HG02884 (cell line): Measurements from ENCODE around the gene NEUROD6.

Experiments used
- ATAC-seq: cut with Tn5 transposase; IDR thresholded peaks from one replicate; pipeline ENCODE4 v1.9.1; 2021; ENCODE audit warnings: mild to moderate bottlenecking, moderate library complexity; ENCODE audit not compliant: unreplicated experiment

Gene NEUROD6

GRCh38 chr7:31340603-31341002 lies at the start of gene NEUROD6:
NEUROD6 (minus strand) TSS chr7:31340726; CDS start chr7:31339268, 1,458 bp downstream.
- ATAC-seq = no peak

GRCh38 chr7:31384466-31384865 lies 43.9 kb upstream of the NEUROD6 start:
- no peak for ATAC-seq

DNA sequence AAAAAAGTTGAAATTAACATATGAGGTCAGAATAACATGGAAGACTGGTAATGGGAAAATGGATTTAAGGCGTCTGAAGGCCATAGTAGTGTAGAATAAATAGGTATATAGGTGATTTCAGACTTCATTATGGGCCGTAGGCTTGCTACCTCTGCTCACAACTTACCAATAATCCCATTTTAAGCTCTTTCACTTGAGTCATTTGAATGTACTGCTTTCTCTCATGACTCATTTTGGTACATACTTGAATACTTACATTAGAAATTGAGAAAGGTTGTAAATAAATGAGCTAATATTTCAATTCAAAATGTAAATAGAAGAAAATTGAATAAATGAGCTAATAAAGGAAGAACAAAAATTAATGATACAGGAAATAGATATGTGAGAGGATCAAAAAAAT lies 42.2 kb upstream of the NEUROD6 start:
- ATAC-seq = no peak

GRCh38 chr7:31373337-31374289 lies 33.1 kb upstream of the NEUROD6 start:
- ATAC-seq = peak; percentile 83

- ATAC-seq = no peak
These were observed 31.9 kb upstream of the NEUROD6 start for GRCh38 chr7:31372231-31372959.

GRCh38 chr7:31371621-31372020 lies 31.1 kb upstream of the NEUROD6 start:
- no peak for ATAC-seq

DNA sequence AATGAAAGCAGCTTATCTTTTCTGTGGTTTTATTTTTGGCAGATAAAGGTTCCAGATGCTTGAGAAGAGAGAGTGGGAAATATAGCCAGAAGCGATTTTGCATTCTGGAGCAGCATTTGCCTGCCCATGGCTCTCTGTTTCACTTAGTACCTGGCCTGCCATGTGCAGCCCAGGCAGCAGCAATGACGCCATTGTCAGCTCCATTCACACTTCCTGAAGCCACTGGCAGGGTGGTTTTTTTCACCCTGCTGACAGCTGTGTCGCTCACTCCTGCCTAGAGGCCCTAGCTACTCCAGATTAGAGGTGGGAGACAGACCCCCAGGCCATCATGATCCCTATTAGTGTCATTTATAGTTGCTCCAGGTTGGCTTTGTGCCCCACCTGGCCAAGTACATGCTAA lies 30.1 kb upstream of the NEUROD6 start:
- ATAC-seq = no peak

GRCh38 chr7:31368620-31369019 lies 28.1 kb upstream of the NEUROD6 start:
- no peak for ATAC-seq

DNA sequence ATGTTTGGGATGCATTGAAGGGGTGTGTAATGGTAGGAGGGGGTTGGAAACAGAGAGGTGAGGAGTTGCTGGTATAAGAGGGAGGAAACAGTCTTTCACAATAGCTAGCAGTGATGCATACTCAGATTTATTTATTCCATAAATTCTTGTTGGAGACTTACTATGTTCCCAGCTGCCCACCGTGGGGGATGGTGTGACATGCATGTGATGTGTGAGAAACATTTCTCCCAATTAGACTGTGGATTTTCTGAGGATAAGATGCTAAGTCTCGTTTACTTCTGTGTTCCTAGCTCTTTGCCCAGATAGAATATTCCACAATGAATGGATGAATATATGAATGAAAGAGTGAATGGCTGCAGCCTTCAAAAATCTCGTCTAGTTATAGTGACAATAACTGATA lies 23.0 kb upstream of the NEUROD6 start:
- no peak for ATAC-seq

DNA sequence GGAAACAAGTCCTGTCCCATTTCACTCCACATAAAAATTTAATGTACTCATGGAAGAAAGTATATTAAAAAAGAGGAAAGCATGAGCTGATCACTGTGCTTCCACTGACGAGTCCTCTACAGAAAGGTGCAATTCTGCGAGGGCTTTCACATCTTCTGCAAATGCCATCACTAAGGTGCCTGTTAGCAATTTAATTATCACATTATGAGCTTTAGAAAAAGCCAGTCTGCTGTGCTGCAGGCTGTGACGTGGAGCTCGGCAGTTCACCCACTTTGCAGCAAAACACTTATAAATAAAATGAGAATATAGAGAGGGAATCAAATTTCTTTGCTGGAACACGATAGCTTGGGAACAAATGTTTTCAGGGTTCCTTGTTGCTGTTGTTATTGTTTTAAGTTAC lies 22.5 kb upstream of the NEUROD6 start:
- no peak for ATAC-seq

DNA sequence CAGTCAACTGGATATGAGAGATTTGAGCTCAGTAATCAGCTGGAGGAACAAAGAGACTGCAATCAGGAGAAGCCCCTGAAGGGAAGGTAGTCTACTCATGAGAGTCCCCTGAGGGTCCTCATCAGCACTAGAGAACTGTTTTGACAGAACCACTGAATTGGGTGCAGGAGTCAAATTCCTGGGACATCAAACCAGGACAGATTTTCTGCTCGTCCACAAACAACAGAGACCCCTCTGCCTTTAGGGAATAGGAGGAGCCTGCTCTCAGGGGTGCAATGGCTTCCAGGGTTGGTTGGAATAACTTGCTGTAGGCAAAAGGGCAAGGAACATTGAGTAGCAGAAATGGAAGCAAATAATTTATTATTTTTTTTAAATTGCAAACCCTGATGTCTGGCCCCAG lies 21.9 kb upstream of the NEUROD6 start:
- no peak for ATAC-seq

DNA sequence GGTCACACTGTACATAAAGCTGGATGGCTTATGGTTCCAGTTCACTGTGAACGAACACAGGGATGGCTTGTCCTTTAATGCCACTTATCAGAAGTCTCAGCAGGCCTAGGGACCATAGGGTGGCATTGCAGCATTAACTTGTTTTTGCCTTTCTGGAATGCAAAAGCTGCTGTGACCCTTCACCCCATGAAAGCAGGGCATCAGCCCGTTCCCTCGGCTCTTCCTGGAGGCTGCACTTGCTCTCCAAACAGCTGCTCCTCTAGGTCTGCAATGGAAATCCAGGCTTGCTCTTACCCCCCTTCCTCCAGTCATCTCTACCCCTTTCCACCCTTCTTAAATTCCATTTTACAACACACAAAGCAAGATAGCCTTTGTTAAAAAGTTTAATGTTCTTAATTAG lies 17.9 kb upstream of the NEUROD6 start:
- ATAC-seq = no peak

DNA sequence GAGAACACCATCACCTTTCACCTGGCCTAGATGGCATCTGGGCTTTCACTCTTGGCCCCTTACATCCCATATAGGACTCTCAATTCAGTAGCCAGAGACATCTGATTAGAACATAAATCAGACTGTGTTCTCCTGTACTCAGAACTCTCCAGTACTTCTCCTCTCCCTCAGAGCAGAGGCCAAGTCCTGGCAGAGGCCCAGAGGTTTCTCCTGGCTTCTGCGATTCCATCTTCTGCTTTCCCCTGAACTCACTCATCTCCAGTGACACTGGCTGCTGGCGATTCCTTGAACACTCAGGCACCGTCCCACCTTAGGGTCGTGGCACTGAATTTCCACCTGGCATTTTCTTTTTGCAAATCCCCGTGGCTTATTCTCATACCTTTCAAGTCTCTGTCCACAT lies 4.9 kb upstream of the NEUROD6 start:
- ATAC-seq = no peak

DNA sequence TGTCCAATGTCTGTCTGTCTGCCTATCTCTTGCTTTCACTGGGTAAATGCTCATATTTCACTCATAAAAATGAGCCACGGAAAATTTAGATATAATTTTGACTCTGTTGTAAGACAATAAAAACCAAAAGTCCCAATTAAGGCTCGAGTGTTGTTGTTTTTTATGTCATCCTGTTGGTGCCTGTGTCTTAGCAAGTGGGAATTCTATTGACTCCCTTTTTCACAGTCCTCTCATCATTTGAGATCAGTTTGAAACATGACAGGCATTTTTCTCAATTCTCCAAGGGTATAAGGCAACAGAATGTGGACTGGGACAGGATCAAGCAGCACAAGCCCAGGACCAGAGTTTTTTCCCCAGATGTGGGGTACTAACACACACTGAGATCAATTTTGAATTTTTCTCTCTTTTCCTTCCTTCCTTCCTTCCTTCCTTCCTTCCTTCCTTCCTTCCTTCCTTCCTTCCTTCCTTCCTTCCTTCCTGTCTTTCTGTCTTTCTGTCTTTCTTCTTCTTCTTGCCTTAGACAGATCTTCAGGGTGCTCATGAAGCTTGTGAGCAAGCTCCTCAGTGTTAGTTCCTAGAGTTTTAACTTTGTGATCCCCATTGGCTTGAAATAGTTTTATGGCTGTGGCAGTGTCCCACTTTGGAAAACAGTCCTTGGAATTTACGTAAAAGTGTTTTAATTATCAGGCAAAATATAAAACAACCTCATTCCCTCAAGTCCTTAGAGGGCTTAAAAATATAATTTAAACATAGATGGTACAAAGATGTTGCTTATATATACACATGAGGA lies 3.2 kb upstream of the NEUROD6 start:
- no peak for ATAC-seq

GRCh38 chr7:31341141-31341540 lies 615 bp upstream of the NEUROD6 start:
- ATAC-seq = no peak

DNA sequence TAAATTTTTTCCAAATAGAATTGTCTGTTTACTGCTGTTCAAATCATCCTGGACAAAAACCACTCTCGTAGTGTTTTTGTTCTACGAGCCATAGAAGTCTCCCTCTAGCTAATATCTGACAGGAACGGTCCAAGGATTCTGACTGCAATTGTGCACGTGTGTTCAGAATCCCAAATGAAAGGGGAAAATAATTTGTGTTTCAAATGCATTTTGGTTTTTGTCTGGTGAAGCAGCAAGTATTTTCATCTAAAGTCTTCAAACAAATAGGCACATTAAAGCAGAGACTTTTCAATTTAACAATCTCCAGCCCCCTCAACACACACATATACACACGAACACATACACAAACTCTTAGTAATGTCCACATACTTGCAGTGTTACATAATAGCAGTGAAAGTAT lies 475 bp downstream of the NEUROD6 start:
- no peak for ATAC-seq

DNA sequence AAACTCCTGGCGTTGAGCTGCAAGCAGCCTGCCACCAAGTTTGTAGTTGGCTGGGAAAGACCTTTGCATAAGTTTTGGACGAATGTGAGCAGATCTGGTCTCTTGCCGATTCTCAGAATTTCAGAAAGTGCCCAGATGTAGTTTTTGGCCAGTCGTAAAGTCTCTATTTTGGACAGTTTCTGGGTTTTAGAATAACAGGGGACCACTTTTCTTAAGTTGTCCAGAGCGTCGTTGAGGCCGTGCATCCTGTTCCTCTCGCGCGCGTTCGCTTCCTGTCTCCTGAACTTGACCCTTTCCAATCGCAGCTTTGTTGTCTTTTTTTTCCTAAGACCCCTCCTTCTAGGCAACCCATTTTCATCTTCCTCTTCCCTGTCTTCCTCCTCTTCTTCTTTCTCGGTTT lies 1.8 kb downstream of the NEUROD6 start:
- ATAC-seq = no peak

DNA sequence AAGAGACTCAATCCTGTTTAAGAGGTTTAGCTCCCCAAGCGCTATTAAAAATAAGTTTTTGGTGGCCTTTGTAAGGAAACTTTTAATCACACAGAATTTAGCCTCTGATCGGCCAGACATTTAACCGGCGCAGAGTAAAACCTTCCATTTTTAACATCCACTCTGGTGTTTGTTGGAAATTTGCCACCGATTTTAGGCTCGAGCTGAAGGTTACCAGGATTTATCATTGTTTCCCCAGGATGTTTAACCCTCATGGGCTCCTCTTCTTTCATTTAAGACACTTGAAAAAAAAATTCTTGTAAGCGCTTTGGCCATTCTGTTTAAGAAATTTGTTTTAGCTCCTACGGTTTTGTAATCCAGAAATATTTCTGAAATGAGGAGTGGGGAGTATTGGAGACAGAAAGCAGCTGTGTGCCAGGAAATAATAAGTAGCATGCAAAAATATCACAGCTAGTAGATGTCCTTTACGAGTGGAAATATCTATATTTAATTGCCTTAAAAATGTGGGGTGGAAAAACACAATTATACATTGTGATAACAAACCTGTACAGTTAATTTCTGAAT lies 3.4 kb downstream of the NEUROD6 start:
- ATAC-seq = no peak

DNA sequence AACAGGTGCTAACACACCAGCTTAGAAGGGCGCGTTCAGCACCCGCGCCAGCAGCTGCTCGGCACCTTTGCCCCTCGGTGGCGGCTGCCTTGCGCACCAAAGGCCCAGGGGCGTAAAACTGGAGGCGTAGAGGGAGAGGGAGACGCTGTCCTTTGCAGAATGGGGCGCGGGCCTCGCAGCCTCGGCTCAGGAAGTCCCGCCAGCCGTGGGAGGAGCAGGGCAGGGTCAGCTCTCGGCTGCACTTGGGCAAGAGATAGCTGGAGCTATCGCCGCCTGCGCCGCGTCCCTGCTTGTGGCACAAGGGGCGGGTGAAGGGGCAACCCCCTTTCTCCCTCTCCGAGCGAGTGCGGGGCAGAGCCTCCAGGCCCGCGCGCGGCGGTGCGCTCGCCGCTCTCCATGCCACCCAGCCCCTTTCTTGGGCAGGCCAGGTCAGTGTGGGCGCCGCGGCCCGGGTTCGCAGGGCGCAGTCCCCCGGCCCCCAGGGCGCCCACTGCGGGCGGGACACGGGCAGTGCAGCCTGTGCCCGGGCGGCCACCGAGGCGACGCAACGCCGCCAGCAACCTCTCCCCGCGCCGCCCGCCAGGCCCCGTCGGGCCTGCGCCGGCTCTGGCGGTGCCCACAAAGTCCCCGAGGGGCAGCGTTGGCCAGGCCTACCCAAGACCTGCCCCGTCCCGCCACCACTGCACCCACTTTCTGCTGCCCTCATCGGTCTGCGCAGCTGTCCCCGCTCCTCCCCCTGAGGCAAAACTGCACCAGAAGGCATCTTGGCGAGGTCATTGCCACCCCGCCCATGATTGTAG lies 4.1 kb downstream of the NEUROD6 start:
- no peak for ATAC-seq

DNA sequence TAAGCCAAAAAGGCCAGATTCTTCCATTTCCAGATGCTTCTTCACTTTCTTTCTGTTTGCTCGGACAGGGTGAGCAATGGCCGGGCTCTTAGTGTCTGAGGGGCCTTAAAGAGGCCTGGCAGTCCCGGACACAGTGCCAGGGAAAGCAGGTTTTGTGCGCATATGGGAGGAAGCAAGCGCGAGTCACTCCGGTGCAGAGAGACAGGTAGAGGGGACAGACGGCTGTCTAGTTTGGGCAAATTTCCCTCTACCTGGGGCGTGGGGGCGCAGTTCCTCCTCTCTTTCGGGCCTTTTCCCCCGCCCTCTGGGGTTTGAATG lies 4.7 kb downstream of the NEUROD6 start:
- no peak for ATAC-seq
